Measurements from ENCODE around the gene MAPKBP1. TPM values are rescaled to one million over a fixed set of nuclear protein-coding genes. Genes with fewer than 3 reads are reported as not detected.

MAPKBP1 gene
- total RNA-seq, 4 donors from 2014 or later, result 22.1 to 54.6 (median 36.6) TPM

DNA sequence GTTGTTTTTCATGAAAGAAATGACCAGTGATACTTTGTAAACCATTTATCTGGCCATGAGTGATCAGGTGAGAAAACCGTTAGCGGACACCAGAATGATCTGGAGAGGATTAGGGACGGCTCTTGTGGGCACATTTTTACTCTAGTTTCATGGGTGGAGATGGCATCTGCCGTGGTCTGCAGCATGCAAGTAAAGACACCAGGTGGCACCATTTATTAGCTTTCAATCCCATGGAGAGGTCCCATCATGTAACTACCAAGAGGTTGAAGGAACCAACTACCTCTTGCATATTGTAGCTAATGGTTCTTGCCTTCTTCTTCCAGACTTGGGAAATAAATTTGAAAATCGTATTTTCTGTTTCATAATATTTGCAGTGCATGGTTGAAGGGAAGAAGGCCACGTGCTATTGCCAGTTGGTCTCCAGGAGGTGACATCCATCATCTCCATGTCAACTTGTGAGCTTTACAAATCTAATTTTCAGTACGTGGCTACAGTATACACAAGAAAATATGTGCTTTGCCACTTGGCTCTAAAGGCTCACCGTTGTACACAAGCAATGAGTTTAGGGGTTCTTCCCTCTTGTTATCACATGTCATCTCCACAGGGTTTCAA lies 1.5 kb upstream of the MAPKBP1 start:
- 64 to 67% methylated on average over 8 of the region's 8 CpGs for WGBS, 2 donors
- DNase-seq (ENCODE audit: low spot score in 2 of 2), result peak in 1 of 2 donors; percentile 36
- TF ChIP-seq POLR2A (IDR thresholded peaks at IDR 0.05) (no peak), EP300 (IDR thresholded peaks at IDR 0.05) (no peak)
- TF ChIP-seq, protein P1, sequence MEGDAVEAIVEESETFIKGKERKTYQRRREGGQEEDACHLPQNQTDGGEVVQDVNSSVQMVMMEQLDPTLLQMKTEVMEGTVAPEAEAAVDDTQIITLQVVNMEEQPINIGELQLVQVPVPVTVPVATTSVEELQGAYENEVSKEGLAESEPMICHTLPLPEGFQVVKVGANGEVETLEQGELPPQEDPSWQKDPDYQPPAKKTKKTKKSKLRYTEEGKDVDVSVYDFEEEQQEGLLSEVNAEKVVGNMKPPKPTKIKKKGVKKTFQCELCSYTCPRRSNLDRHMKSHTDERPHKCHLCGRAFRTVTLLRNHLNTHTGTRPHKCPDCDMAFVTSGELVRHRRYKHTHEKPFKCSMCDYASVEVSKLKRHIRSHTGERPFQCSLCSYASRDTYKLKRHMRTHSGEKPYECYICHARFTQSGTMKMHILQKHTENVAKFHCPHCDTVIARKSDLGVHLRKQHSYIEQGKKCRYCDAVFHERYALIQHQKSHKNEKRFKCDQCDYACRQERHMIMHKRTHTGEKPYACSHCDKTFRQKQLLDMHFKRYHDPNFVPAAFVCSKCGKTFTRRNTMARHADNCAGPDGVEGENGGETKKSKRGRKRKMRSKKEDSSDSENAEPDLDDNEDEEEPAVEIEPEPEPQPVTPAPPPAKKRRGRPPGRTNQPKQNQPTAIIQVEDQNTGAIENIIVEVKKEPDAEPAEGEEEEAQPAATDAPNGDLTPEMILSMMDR (IDR thresholded peaks at IDR 0.05), result peak; percentile 55 to 79 (median 57)
- peak overlapping the region in 3 of 4 donors; percentile 82 to 91 (median 91) for H3K27ac ChIP-seq
- no peak overlapping the region for H3K4me3 ChIP-seq
- no peaks in the 10 kb centered on the region for H3K27me3 ChIP-seq
- peaks cover 0 to 3% (median 0%) of the 10 kb centered on the region in 3 donors for H3K36me3 ChIP-seq
- H3K4me1 ChIP-seq, result peaks cover 0 to 40% (median 24%) of the 10 kb centered on the region in 4 donors
- no peaks in the 10 kb centered on the region for H3K9me3 ChIP-seq

DNA sequence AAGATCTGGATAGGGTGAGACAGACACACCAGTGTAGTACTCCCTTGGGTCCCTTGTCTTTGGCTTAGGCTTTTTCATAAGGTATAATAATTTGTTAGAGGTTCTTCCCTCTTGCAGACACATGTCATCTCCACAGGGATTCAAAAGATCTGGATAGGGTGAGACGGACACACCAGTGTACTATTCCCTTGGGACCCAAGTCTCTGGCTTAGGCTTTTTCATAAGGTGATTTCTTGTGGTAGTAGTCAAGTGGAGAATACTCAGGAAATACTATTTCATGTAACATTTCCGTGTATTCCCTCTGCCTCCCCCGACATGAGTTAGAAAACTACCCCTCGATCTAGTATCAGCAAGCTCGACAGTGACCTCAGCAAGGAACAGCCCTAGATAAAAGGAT lies 954 bp upstream of the MAPKBP1 start:
- peaks cover 0 to 45% (median 24%) of the 10 kb centered on the region in 4 donors for H3K4me1 ChIP-seq
- no peaks in the 10 kb centered on the region for H3K27me3 ChIP-seq
- TF ChIP-seq, protein P1 (IDR thresholded peaks at IDR 0.05), result no peak
- TF ChIP-seq EP300 (IDR thresholded peaks at IDR 0.05) (no peak), POLR2A (IDR thresholded peaks at IDR 0.05) (no peak)
- H3K4me3 ChIP-seq, result peak overlapping the region in 2 of 4 donors; percentile 73 to 85
- no peaks in the 10 kb centered on the region for H3K9me3 ChIP-seq
- H3K27ac ChIP-seq, result peak overlapping the region; percentile 37 to 91 (median 86)
- DNase-seq (ENCODE audit: low spot score in 2 of 2), result no peak
- H3K36me3 ChIP-seq, result no peaks in the 10 kb centered on the region
- 27 to 30% methylated on average over 5 of the region's 5 CpGs for WGBS, 2 donors

DNA sequence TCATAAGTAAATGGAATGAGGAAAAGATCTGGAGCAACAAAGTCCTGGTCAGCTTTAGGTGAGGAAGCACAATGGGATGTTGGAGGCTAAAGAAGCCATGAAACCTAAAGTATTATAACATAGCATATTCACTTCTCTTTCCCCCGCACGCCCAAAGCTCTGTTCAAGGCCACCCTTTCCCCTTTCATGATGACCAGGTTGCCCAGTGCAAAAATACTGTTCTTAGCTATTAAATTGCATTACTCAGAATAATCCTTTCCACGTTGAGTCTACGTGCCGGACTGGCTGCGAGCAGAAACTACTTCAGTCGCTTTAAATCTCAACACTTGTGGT lies 589 bp upstream of the MAPKBP1 start:
- 4% methylated on average over 7 of the region's 7 CpGs for WGBS, 2 donors
- H3K4me3 ChIP-seq, result peak overlapping the region; percentile 34 to 85 (median 58)
- peak overlapping the region; percentile 37 to 91 (median 86) for H3K27ac ChIP-seq
- H3K9me3 ChIP-seq, result no peaks in the 10 kb centered on the region
- H3K4me1 ChIP-seq, result peaks cover 0 to 45% (median 24%) of the 10 kb centered on the region in 4 donors
- H3K36me3 ChIP-seq, result no peaks in the 10 kb centered on the region
- no peaks in the 10 kb centered on the region for H3K27me3 ChIP-seq
- no peak for DNase-seq (ENCODE audit: low spot score in 2 of 2)
- TF ChIP-seq, protein P1 (IDR thresholded peaks at IDR 0.05), result no peak

DNA sequence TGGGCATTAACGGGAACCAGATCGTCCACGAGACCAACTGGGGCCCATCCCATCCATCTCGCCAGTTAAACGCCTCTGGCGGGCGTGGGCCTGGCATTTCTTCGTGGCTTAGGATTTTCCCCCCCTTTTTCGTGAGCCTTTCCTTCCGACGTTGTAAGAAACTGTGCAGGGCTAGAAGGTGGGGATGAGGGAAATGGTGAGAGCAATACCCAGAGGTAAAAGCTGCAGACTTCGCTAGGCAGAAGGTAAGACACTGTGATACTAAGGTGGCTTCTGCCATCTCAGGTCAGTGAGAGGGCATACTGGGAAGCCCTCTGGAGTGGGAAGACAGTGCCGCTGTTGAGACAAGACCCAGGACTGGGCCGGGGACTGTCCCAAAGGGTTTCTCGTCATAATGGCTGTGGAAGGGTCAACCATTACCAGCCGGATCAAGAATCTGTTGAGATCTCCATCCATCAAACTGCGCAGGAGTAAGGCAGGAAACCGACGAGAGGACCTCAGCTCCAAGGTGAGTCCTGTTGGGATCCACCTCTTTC lies 666 bp downstream of the MAPKBP1 start:
- WGBS, 2 donors, result 6 to 9% methylated on average over 18 to 19 of the region's 19 CpGs
- peaks cover 0 to 52% (median 24%) of the 10 kb centered on the region in 4 donors for H3K4me1 ChIP-seq

DNA sequence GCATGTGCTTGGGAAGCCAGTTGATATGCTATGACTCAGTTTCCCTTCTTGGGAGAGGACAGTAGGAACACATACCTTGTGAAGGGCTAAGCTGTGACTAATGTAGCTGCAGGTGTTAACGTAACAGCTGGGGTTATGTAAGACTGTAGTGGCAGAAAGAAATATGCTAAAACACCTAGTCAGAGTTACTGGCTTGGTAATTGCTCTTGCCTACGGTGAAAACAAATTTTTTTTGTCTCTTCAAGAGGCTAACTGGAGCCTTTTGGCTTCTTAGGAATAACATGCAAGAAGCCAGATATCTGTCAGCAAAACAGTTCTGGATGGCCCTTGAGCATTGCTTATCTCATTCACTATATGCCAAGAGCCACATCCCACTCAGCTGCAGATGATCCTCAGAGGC lies 1.4 kb downstream of the MAPKBP1 start:
- H3K27ac ChIP-seq, result peak overlapping the region in 3 of 4 donors; percentile 82 to 91 (median 91)
- TF ChIP-seq, protein P1 (IDR thresholded peaks at IDR 0.05), result no peak
- TF ChIP-seq EP300 (IDR thresholded peaks at IDR 0.05), result no peak
- TF ChIP-seq POLR2A (IDR thresholded peaks at IDR 0.05), result no peak
- H3K27me3 ChIP-seq, result no peaks in the 10 kb centered on the region
- H3K36me3 ChIP-seq, result no peaks in the 10 kb centered on the region
- DNase-seq (ENCODE audit: low spot score in 2 of 2), result no peak
- H3K4me1 ChIP-seq, result peaks cover 0 to 57% (median 24%) of the 10 kb centered on the region in 4 donors
- 58 to 60% methylated on average over 2 of the region's 2 CpGs for WGBS, 2 donors
- H3K4me3 ChIP-seq, result peak overlapping the region; percentile 44 to 85 (median 77)
- H3K9me3 ChIP-seq, result no peaks in the 10 kb centered on the region

More for the DNA sequence above, 666 bp downstream of the MAPKBP1 start:
- Histone ChIP-seq H3K4me3 (peak overlapping the region; percentile 44 to 85 (median 77)), H3K27ac (peak overlapping the region; percentile 37 to 91 (median 86)), H3K9me3 (no peaks in the 10 kb centered on the region), H3K27me3 (no peaks in the 10 kb centered on the region), H3K36me3 (no peaks in the 10 kb centered on the region)
- no peak for DNase-seq (ENCODE audit: low spot score in 2 of 2)
- TF ChIP-seq, protein P1 (IDR thresholded peaks at IDR 0.05), result no peak
- TF ChIP-seq POLR2A (IDR thresholded peaks at IDR 0.05) (no peak), EP300 (IDR thresholded peaks at IDR 0.05) (no peak)
